IMR-90 (cell line): ENCODE data around the gene ZNFX1. TPM values are rescaled to one million over a fixed set of nuclear protein-coding genes. Genes with fewer than 3 reads are reported as not detected.

Experiments
- ATAC-seq: fragments of 200-7000 bp; cut with Tn5 transposase; 2 replicates; pipeline ENCODE4 v1.9.1; 2020; ENCODE audit warnings: low read depth, mild to moderate bottlenecking, moderate library complexity
- BruUV-seq: library from RNA; stranded (reverse); fragments of 400-500 nt; replicated peaks from 2 replicates; lab custom pipeline; 2021; lab: Mats Ljungman, UMichigan
- CTCF ChIA-PET: fragments of 300-600 bp; formaldehyde crosslinking; extraction: SDS; loops from one replicate; lab custom pipeline; 2021; ENCODE audit warnings: antibody characterized with exemption; lab: Yijun Ruan, JAX
- POLR2A ChIA-PET: fragments of 300-600 bp; sonication (Branson Sonifier 250); formaldehyde crosslinking; loops from one replicate; lab custom pipeline; 2022; ENCODE audit warnings: antibody characterized with exemption; ENCODE audit not compliant: unreplicated experiment; lab: Charles Lee
- DNase-seq: peaks from one replicate; pipeline ENCODE4 v3.0.0; 2013
- H2AFZ ChIP-seq: replicated peaks from 2 replicates; pipeline ENCODE3; 2013; ENCODE audit warnings: low read length, mild to moderate bottlenecking; ENCODE audit not compliant: poor library complexity
- H2AK5ac ChIP-seq: 2 replicates; pipeline ENCODE4 v1.6.1; 2013; ENCODE audit warnings: low read depth, low read length, inconsistent platforms
- H2AK9ac ChIP-seq: replicated peaks from 2 replicates; pipeline ENCODE3; 2013; ENCODE audit warnings: mild to moderate bottlenecking, low read depth, low read length, moderate library complexity; ENCODE audit not compliant: poor library complexity
- H2BK120ac ChIP-seq: 2 replicates; pipeline ENCODE4 v1.6.1; 2013; ENCODE audit warnings: low read depth, low read length, inconsistent platforms
- H2BK15ac ChIP-seq: 3 replicates; pipeline ENCODE4 v1.6.1; 2013; ENCODE audit warnings: low read depth, low read length, inconsistent platforms
- H2BK20ac ChIP-seq: 2 replicates; pipeline ENCODE4 v1.6.1; 2013; ENCODE audit warnings: low read depth, mild to moderate bottlenecking, inconsistent platforms, low read length, moderate library complexity
- H2BK5ac ChIP-seq: 2 replicates; pipeline ENCODE4 v1.6.1; 2013; ENCODE audit warnings: mild to moderate bottlenecking, low read depth, low read length, inconsistent platforms; ENCODE audit not compliant: poor library complexity, severe bottlenecking
- H3K14ac ChIP-seq: replicated peaks from 2 replicates; pipeline ENCODE4 v1.6.1; 2013; ENCODE audit warnings: low read depth, low read length, inconsistent platforms
- H3K18ac ChIP-seq: 2 replicates; pipeline ENCODE4 v1.6.1; 2013; ENCODE audit warnings: low read depth, low read length, control low read depth
- H3K23ac ChIP-seq: 2 replicates; pipeline ENCODE4 v1.6.1; 2013; ENCODE audit warnings: low read depth, low read length, inconsistent platforms
- H3K27ac ChIP-seq: 2 replicates; pipeline ENCODE4 v1.5.1; 2013; ENCODE audit warnings: mild to moderate bottlenecking, control low read depth, low read length; ENCODE audit not compliant: insufficient read depth
- H3K27me3 ChIP-seq: 2 replicates; pipeline ENCODE4 v1.6.1; 2013; ENCODE audit warnings: low read length; ENCODE audit not compliant: control insufficient read depth, insufficient read depth
- H3K36me3 ChIP-seq: 2 replicates; pipeline ENCODE4 v1.6.1; 2013; ENCODE audit warnings: low read length, mixed read lengths; ENCODE audit not compliant: control insufficient read depth, insufficient read depth
- H3K4ac ChIP-seq: 2 replicates; pipeline ENCODE4 v1.6.1; 2013; ENCODE audit warnings: low read depth, low read length, inconsistent platforms
- H3K4me1 ChIP-seq: 2 replicates; pipeline ENCODE4 v1.6.1; 2013; ENCODE audit warnings: low read length, mixed read lengths; ENCODE audit not compliant: control insufficient read depth, insufficient read depth
- H3K4me2 ChIP-seq: 2 replicates; pipeline ENCODE4 v1.6.1; 2013; ENCODE audit warnings: low read depth, mild to moderate bottlenecking, control low read depth, low read length, moderate library complexity
- H3K4me3 ChIP-seq: 2 replicates; pipeline ENCODE4 v1.5.1; 2013; ENCODE audit warnings: low read depth, mild to moderate bottlenecking, control low read depth, low read length, moderate library complexity; ENCODE audit not compliant: insufficient read depth
- H3K56ac ChIP-seq: 2 replicates; pipeline ENCODE4 v1.6.1; 2013; ENCODE audit warnings: low read length, inconsistent platforms; ENCODE audit not compliant: insufficient read depth; ENCODE audit errors: extremely low read depth
- H3K79me1 ChIP-seq, 2 experiments: 2 replicates each; pipeline ENCODE4 v1.6.1; 2013; ENCODE audit warnings: low read length in 2 of 2, inconsistent platforms in 1 of 2, low read depth in 1 of 2
- H3K9ac ChIP-seq: 2 replicates; pipeline ENCODE4 v1.6.1; 2013; ENCODE audit warnings: low read depth, low read length, control low read depth
- H3K9me1 ChIP-seq: 2 replicates; pipeline ENCODE4 v1.6.1; 2013; ENCODE audit warnings: low read length, inconsistent platforms; ENCODE audit not compliant: insufficient read depth
- H3K9me3 ChIP-seq: 2 replicates; pipeline ENCODE4 v1.6.1; 2013; ENCODE audit warnings: low read length; ENCODE audit not compliant: control insufficient read depth, insufficient read depth
- H4K20me1 ChIP-seq: 2 replicates; pipeline ENCODE4 v1.6.1; 2013; ENCODE audit warnings: low read length, inconsistent platforms; ENCODE audit not compliant: insufficient read depth
- H4K5ac ChIP-seq: 2 replicates; pipeline ENCODE4 v1.6.1; 2013; ENCODE audit warnings: mild to moderate bottlenecking, low read depth, low read length, control low read depth
- H4K8ac ChIP-seq, 2 experiments: 2 replicates each; pipeline ENCODE4 v1.6.1; 2013; ENCODE audit warnings: low read depth in 2 of 2, low read length in 2 of 2, control low read depth in 1 of 2, inconsistent platforms in 1 of 2
- H4K91ac ChIP-seq: 2 replicates; pipeline ENCODE4 v1.6.1; 2013; ENCODE audit warnings: low read depth, low read length, inconsistent platforms; ENCODE audit not compliant: insufficient read depth
- BHLHE40 ChIP-seq: fragments of 150-350 bp; IDR thresholded peaks from 2 replicates; pipeline ENCODE4 v1.6.1; 2016; ENCODE audit warnings: mild to moderate bottlenecking, low read depth, low read length
- CEBPB ChIP-seq: IDR thresholded peaks from 2 replicates; pipeline ENCODE4 v1.6.1; 2012; ENCODE audit warnings: low read depth, low read length, improper control_type of control experiment
- CHD1 ChIP-seq: IDR thresholded peaks from 2 replicates; pipeline ENCODE4 v1.6.1; 2012; ENCODE audit warnings: low read depth, low read length, improper control_type of control experiment
- CTCF ChIP-seq: conservative IDR thresholded peaks from 2 replicates; pipeline ENCODE4 v1.5.1; 2012; ENCODE audit warnings: mild to moderate bottlenecking, low read depth, low read length, improper control_type of control experiment
- ELK1 ChIP-seq: fragments of 150-350 bp; IDR thresholded peaks from 2 replicates; pipeline ENCODE4 v1.6.1; 2016; ENCODE audit warnings: low read depth, mild to moderate bottlenecking, low read length, moderate library complexity, borderline replicate concordance
- FOS ChIP-seq: fragments of 150-350 bp; IDR thresholded peaks from 2 replicates; pipeline ENCODE4 v1.6.1; 2016; ENCODE audit warnings: low read depth, low read length
- MAFK ChIP-seq: IDR thresholded peaks from 2 replicates; pipeline ENCODE4 v1.6.1; 2012; ENCODE audit warnings: low read depth, low read length, improper control_type of control experiment
- MAZ ChIP-seq: IDR thresholded peaks from 2 replicates; pipeline ENCODE4 v1.6.1; 2012; ENCODE audit warnings: low read depth, mild to moderate bottlenecking, low read length, improper control_type of control experiment, moderate library complexity, borderline replicate concordance
- MXI1 ChIP-seq: IDR thresholded peaks from 2 replicates; pipeline ENCODE4 v1.6.1; 2012; ENCODE audit warnings: low read depth, mild to moderate bottlenecking, low read length, moderate library complexity, borderline replicate concordance
- NFE2L2 ChIP-seq: fragments of 150-350 bp; IDR thresholded peaks from 2 replicates; pipeline ENCODE4 v1.6.1; 2016; ENCODE audit warnings: low read depth, mild to moderate bottlenecking, low read length
- POLR2A ChIP-seq: IDR thresholded peaks from 2 replicates; pipeline ENCODE4 v1.6.1; 2012; ENCODE audit warnings: mild to moderate bottlenecking, low read depth, low read length
- RAD21 ChIP-seq: IDR thresholded peaks from 2 replicates; pipeline ENCODE4 v1.6.1; 2012; ENCODE audit warnings: low read length, improper control_type of control experiment
- RCOR1 ChIP-seq: IDR thresholded peaks from 2 replicates; pipeline ENCODE4 v1.6.1; 2012; ENCODE audit warnings: mild to moderate bottlenecking, low read length, improper control_type of control experiment; ENCODE audit not compliant: insufficient replicate concordance
- RFX5 ChIP-seq: IDR thresholded peaks from 2 replicates; pipeline ENCODE4 v1.8.0; 2012; ENCODE audit warnings: low read depth, mild to moderate bottlenecking, low read length, moderate library complexity
- SMC3 ChIP-seq: fragments of 150-350 bp; IDR thresholded peaks from 2 replicates; pipeline ENCODE4 v1.6.1; 2016; ENCODE audit warnings: low read depth, mild to moderate bottlenecking, antibody characterized with exemption, low read length, moderate library complexity
- USF2 ChIP-seq: fragments of 150-350 bp; IDR thresholded peaks from 2 replicates; pipeline ENCODE4 v1.6.1; 2017; ENCODE audit warnings: mild to moderate bottlenecking, antibody characterized with exemption, low read length, low read depth
- WGBS, 2 experiments: methylation state at CpG; one replicate each; pipeline versions ENCODE4 v1.1.5 to v1.1.7; 2013; ENCODE audit warnings: missing lambda C conversion rate in 2 of 2; ENCODE audit not compliant: insufficient read length in 1 of 2; ENCODE audit errors: extremely low coverage in 2 of 2; 5-methylcytosine and 5-hydroxymethylcytosine counted together
- dilution Hi-C: fragments of 300-500 bp; cut with HindIII; formaldehyde crosslinking; loops from one replicate; pipeline ENCODE4 v1.14.3; 2018; ENCODE audit warnings: low sequenced_read_pairs; ENCODE audit not compliant: unreplicated experiment
- in situ Hi-C: fragments of 300-500 bp; cut with MboI; formaldehyde crosslinking; loops from 3 replicates; pipeline ENCODE4 v1.14.3; 2019; ENCODE audit warnings: low sequenced_read_pairs, inconsistent platforms, mixed read lengths
- intact Hi-C: fragments of 100-400 bp; cut with micrococcal nuclease; formaldehyde crosslinking; loops from 2 replicates; pipeline ENCODE4 v1.10.0; 2022
- polyA plus RNA-seq, 3 experiments: library from polyadenylated mRNA; depleted of rRNA; stranded (reverse); fragments of >200 nt; gene quantifications; 2 replicates each; pipeline ENCODE4 v1.2.3, GENCODE V29; 2012; ENCODE audit warnings: low replicate concordance in 1 of 3
- total RNA-seq: library from RNA; depleted of rRNA; stranded (reverse); fragments of >200 nt; gene quantifications from 2 replicates; pipeline ENCODE4 v1.2.3, GENCODE V29; 2012

ZNFX1 gene
- total and polyA plus RNA-seq, 2 of the 4 experiments (the other 2 are of a cell fraction): 10.9 to 60.9 TPM

- Histone ChIP-seq H2BK20ac (no peak overlapping the region), H3K4ac (no peak overlapping the region), H3K9me1 (peaks cover 5% of the 10 kb centered on the region; the same call in 1 of the 2 replicates), H2BK5ac (no peak overlapping the region), H3K56ac (no peak overlapping the region), H3K9ac (no peak overlapping the region), H3K27me3 (no peaks in the 10 kb centered on the region), H2AK5ac (no peak overlapping the region), H2AK9ac (no peak overlapping the region), H3K14ac (no peak overlapping the region), H3K18ac (no peak overlapping the region), H3K4me1 (no peaks in the 10 kb centered on the region), H2BK120ac (no peak overlapping the region), H3K4me2 (no peak overlapping the region), H3K23ac (no peak overlapping the region), H4K5ac (no peak overlapping the region), H3K27ac (no peak overlapping the region), H3K79me1 (peaks cover 22 to 47% of the 10 kb centered on the region in 2 experiments), H3K4me3 (no peak overlapping the region), H4K8ac (no peak overlapping the region), H4K20me1 (peaks cover 7% of the 10 kb centered on the region), H3K36me3 (peaks cover 60% of the 10 kb centered on the region), H4K91ac (no peak overlapping the region), H2AFZ (no peak overlapping the region), H2BK15ac (no peak overlapping the region), H3K9me3 (no peaks in the 10 kb centered on the region)
- in situ Hi-C loops (no loop called here), intact Hi-C loops (no loop called here), dilution Hi-C loops (no loop called here)
- ChIA-PET CTCF (interaction anchor here (0.6 to 1.3 kb wide), 3 partner anchors 13 to 61 kb away, joined by 4 to 6 read pairs (median 5); no protein-coding TSS in a partner anchor), POLR2A (no interaction called here)
- DNase-seq (no peak), ATAC-seq (no peak)
- TF ChIP-seq USF2 (no peak), MXI1 (no peak), CEBPB (no peak), BHLHE40 (no peak), ELK1 (no peak), FOS (no peak), MAZ (no peak), MAFK (no peak), SMC3 (no peak), NFE2L2 (no peak), RAD21 (no peak), RCOR1 (no peak), CTCF (no peak), CHD1 (no peak), RFX5 (no peak), POLR2A (no peak)
- WGBS, 2 experiments: no CpG with 5 or more reads among the region's 2 CpGs
- no TSS peak for BruUV-seq
These were observed 18.1 kb downstream of the ZNFX1 start for GRCh38 chr20:49259799-49260198.
